ENCODE measurements around the gene AGAP5. TPM values are rescaled to one million over a fixed set of nuclear protein-coding genes. Genes with fewer than 3 reads are reported as not detected.

AGAP5 gene
- total RNA-seq, 1 donor from 2014 or later: 12.8 TPM

GRCh38 chr10:73650537-73651331 is 47.2 kb downstream of the AGAP5 start:
- Mint-ChIP-seq H3K4me1 (peaks cover 12% of the 10 kb centered on the region), H3K27me3 (ENCODE audit: low read depth) (no peaks in the 10 kb centered on the region), H3K36me3 (no peaks in the 10 kb centered on the region), H3K4me3 (no peak overlapping the region), H3K27ac (no peak overlapping the region), H3K9me3 (no peaks in the 10 kb centered on the region)
- no peak for DNase-seq (ENCODE audit: low spot score in 2 of 2, unreplicated experiment in 2 of 2)
- TF ChIP-seq, protein P1, sequence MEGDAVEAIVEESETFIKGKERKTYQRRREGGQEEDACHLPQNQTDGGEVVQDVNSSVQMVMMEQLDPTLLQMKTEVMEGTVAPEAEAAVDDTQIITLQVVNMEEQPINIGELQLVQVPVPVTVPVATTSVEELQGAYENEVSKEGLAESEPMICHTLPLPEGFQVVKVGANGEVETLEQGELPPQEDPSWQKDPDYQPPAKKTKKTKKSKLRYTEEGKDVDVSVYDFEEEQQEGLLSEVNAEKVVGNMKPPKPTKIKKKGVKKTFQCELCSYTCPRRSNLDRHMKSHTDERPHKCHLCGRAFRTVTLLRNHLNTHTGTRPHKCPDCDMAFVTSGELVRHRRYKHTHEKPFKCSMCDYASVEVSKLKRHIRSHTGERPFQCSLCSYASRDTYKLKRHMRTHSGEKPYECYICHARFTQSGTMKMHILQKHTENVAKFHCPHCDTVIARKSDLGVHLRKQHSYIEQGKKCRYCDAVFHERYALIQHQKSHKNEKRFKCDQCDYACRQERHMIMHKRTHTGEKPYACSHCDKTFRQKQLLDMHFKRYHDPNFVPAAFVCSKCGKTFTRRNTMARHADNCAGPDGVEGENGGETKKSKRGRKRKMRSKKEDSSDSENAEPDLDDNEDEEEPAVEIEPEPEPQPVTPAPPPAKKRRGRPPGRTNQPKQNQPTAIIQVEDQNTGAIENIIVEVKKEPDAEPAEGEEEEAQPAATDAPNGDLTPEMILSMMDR (IDR thresholded peaks at IDR 0.05; ENCODE audit: unreplicated experiment): no peak

DNA sequence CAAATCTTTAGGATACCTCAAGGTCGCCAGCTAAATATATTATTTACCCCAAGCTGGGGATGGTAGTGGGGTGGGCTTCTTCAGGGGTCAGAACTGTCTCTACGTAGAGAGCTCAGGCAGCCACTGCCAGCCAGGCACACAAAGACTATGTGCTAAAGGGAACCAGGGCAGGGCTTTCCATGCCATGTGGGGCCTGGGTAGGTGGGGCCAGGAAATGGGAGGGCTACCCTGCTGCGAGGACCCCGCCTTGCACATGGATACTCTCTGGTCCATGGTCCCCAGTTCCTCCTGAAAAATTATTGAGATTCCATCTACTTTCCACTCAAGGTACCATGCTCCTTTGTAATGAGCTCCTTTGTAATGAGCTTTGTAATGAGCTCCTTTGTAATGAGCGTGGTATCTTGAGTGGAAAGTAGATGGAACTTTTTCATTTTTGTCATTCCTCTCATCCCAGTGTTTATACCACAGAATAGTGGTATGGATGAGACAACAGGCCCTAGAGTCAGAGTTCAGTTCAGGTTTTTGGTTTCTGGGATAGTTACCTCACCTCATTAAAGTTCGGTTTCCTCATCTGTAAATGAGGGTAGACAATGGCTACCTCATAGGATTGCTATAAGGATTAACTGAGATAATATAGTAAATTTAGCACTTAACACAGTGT is 47.9 kb downstream of the AGAP5 start:
- Mint-ChIP-seq H3K27me3 (ENCODE audit: low read depth) (no peaks in the 10 kb centered on the region), H3K9me3 (no peaks in the 10 kb centered on the region), H3K36me3 (no peaks in the 10 kb centered on the region), H3K27ac (no peak overlapping the region), H3K4me1 (peaks cover 12% of the 10 kb centered on the region), H3K4me3 (no peak overlapping the region)
- TF ChIP-seq, protein P1 (IDR thresholded peaks at IDR 0.05; ENCODE audit: unreplicated experiment): no peak
- DNase-seq (ENCODE audit: low spot score in 2 of 2, unreplicated experiment in 2 of 2): no peak

- peaks cover 12% of the 10 kb centered on the region for H3K4me1 Mint-ChIP-seq
- DNase-seq (ENCODE audit: low spot score in 2 of 2, unreplicated experiment in 2 of 2): no peak
- H3K27me3 Mint-ChIP-seq (ENCODE audit: low read depth): no peaks in the 10 kb centered on the region
- H3K27ac Mint-ChIP-seq: peak overlapping the region; percentile 57
- TF ChIP-seq, protein P1 (IDR thresholded peaks at IDR 0.05; ENCODE audit: unreplicated experiment): no peak
- no peaks in the 10 kb centered on the region for H3K36me3 Mint-ChIP-seq
- no peaks in the 10 kb centered on the region for H3K9me3 Mint-ChIP-seq
- peak overlapping the region; percentile 73 for H3K4me3 Mint-ChIP-seq
Observed at GRCh38 chr10:73648975-73649829, 48.7 kb downstream of the AGAP5 start.

DNA sequence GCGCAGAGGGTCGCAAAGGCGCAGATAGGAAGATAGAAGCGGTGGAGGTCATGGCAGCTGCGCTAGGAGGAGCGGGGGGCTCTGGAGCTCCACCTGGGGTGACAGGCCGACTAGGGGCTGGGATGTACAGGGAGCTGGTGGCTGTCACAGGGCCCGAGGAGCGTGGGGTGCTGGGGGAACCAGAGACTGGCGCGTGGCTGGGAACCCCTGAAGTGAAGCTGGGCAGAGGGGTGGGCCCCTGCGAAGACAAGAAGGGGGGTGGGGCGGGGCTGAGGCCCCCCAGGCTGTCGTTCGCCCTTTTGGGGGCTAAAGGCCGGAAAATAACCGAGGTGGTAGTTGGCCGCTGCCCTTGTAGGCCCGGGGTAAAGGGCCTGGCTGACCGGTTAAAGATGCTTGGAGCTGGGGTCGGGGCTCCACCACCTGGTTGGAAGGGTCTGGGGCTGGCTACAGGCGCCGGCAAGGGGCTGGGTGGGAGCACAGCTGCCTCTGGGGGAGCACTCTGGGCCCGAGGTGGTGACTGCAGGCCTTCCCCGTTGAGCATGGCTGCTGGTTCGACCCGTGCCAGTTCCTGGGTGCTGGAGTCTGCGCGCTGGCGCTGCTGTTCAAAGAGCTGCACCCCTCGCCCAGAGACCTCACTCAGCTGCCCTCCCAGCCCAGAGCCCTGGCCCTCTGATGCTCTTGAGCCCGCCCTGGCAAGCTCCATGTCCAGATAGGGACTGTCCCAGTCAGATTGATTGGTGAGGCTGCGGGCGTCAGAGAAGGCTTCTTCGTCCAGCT is 49.8 kb downstream of the AGAP5 start:
- Mint-ChIP-seq H3K4me1 (peaks cover 14% of the 10 kb centered on the region), H3K4me3 (peak overlapping the region; percentile 73), H3K27me3 (ENCODE audit: low read depth) (no peaks in the 10 kb centered on the region), H3K9me3 (no peaks in the 10 kb centered on the region), H3K36me3 (no peaks in the 10 kb centered on the region), H3K27ac (no peak overlapping the region)
- no peak for DNase-seq (ENCODE audit: low spot score in 2 of 2, unreplicated experiment in 2 of 2)
- TF ChIP-seq, protein P1 (IDR thresholded peaks at IDR 0.05; ENCODE audit: unreplicated experiment): no peak

Data from mesothelial cell of epicardium (in vitro differentiated cells).